ENCODE measurements around the gene CCDC83. TPM values are rescaled to one million over a fixed set of nuclear protein-coding genes. Genes with fewer than 3 reads are reported as not detected.
"Not testable (repeated sequence)": the region's sequence is repeated elsewhere in the genome, so short reads cannot be mapped to it uniquely, and the experiment has no call there.

The CCDC83 gene
- total RNA-seq, 2 experiments from 2014 or later, result not detected

- H3K9me3 Mint-ChIP-seq (ENCODE audit: low read depth), result peaks cover 3% of the 10 kb centered on the region
- DNase-seq (no peak), ATAC-seq (no peak)
- H3K27me3 Mint-ChIP-seq, result no peaks in the 10 kb centered on the region
- no peak overlapping the region for H3K27ac Mint-ChIP-seq
- intact Hi-C loops (cut with DNase I, micrococcal nuclease), result no loop called here
- ChIA-PET POLR2A (no interaction called here), CTCF (no interaction called here)
- H3K4me1 Mint-ChIP-seq, result peaks cover under 1% of the 10 kb centered on the region
- H3K36me3 Mint-ChIP-seq (ENCODE audit: low read depth), result no peaks in the 10 kb centered on the region
- H3K4me3 Mint-ChIP-seq, result no peak overlapping the region
Measured at GRCh38 chr11:85835729-85836128, 19.5 kb upstream of the CCDC83 start.

GRCh38 chr11:85840932-85841331 is 14.3 kb upstream of the CCDC83 start:
- CTCF ChIA-PET, result not testable (repeated sequence)

GRCh38 chr11:85843929-85844328 is 11.3 kb upstream of the CCDC83 start:
- DNase-seq (no peak), ATAC-seq (no peak)
- POLR2A ChIA-PET, result no interaction called here
- peaks cover 5% of the 10 kb centered on the region for H3K9me3 Mint-ChIP-seq (ENCODE audit: low read depth)
- H3K36me3 Mint-ChIP-seq (ENCODE audit: low read depth), result no peaks in the 10 kb centered on the region
- CTCF ChIA-PET, result no interaction called here
- no peaks in the 10 kb centered on the region for H3K27me3 Mint-ChIP-seq
- H3K4me1 Mint-ChIP-seq, result peaks cover 15% of the 10 kb centered on the region
- H3K4me3 Mint-ChIP-seq, result no peak overlapping the region
- H3K27ac Mint-ChIP-seq, result no peak overlapping the region
- intact Hi-C loops (cut with DNase I, micrococcal nuclease), result no loop called here

More at GRCh38 chr11:85840932-85841331, 14.3 kb upstream of the CCDC83 start:
- H3K36me3 Mint-ChIP-seq (ENCODE audit: low read depth); H3K9me3 Mint-ChIP-seq (ENCODE audit: low read depth); POLR2A ChIA-PET; intact Hi-C loops (cut with DNase I, micrococcal nuclease); DNase-seq; H3K27ac Mint-ChIP-seq; ATAC-seq; H3K4me3 Mint-ChIP-seq; H3K27me3 Mint-ChIP-seq: not testable (repeated sequence)
- H3K4me1 Mint-ChIP-seq, result peaks cover 15% of the 10 kb centered on the region

- ChIA-PET CTCF (interaction anchor here (0.6 kb wide), 2 partner anchors 15 to 298 kb away, joined by 3 read pairs; no protein-coding TSS in a partner anchor), POLR2A (no interaction called here)
- peaks cover 5% of the 10 kb centered on the region for H3K9me3 Mint-ChIP-seq (ENCODE audit: low read depth)
- no peak overlapping the region for H3K27ac Mint-ChIP-seq
- intact Hi-C loops (cut with DNase I, micrococcal nuclease), result no loop called here
- no peaks in the 10 kb centered on the region for H3K27me3 Mint-ChIP-seq
- no peak overlapping the region for H3K4me3 Mint-ChIP-seq
- DNase-seq (no peak), ATAC-seq (peak; percentile 87)
- H3K4me1 Mint-ChIP-seq, result peaks cover 15% of the 10 kb centered on the region
- H3K36me3 Mint-ChIP-seq (ENCODE audit: low read depth), result no peaks in the 10 kb centered on the region
Measured at GRCh38 chr11:85844439-85845123, 10.6 kb upstream of the CCDC83 start.

DNA sequence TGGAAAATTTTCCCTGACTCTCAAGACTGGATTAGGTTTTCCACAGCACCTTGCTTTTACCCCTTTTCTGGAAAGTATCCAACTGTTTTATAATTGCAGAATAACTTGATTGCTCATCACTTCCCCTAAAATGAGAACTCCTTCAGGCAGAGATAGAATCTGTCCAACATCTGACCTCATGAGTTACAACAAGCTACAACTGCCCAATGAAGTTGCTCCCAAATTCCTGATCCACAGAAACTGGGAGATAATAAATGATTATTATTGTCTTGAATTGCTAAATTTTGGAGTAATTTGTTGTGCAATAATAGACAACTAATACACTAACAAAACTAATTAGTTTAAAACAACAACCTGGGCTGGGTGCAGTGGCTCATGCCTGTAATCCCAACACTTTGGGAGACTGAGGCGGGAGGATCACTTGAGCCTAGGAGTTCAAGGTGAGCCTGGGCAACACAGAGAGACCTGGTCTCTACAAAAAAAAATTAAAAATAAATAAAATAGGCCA is 10.0 kb upstream of the CCDC83 start:
- no peak for ATAC-seq
- intact Hi-C loops (cut with DNase I, micrococcal nuclease), result no loop called here
- no peaks in the 10 kb centered on the region for H3K27me3 Mint-ChIP-seq
- ChIA-PET POLR2A (no interaction called here), CTCF (interaction anchor here (0.6 to 1.5 kb wide), 2 partner anchors 10 to 14 kb away, joined by 3 to 6 read pairs; partner anchors contain the start of gene CCDC83)
- H3K27ac Mint-ChIP-seq, result no peak overlapping the region
- H3K9me3 Mint-ChIP-seq (ENCODE audit: low read depth), result peaks cover 7% of the 10 kb centered on the region
- peaks cover 15% of the 10 kb centered on the region for H3K4me1 Mint-ChIP-seq
- H3K4me3 Mint-ChIP-seq, result no peak overlapping the region
- no peak for DNase-seq
- H3K36me3 Mint-ChIP-seq (ENCODE audit: low read depth), result peaks cover 2% of the 10 kb centered on the region

GRCh38 chr11:85847436-85847835 is 7.7 kb upstream of the CCDC83 start:
- Mint-ChIP-seq H3K4me3 (no peak overlapping the region), H3K27me3 (no peaks in the 10 kb centered on the region), H3K4me1 (peaks cover 12% of the 10 kb centered on the region), H3K36me3 (ENCODE audit: low read depth) (peaks cover 6% of the 10 kb centered on the region), H3K27ac (no peak overlapping the region), H3K9me3 (ENCODE audit: low read depth) (peaks cover 7% of the 10 kb centered on the region)
- ATAC-seq (no peak), DNase-seq (no peak)
- intact Hi-C loops (cut with DNase I, micrococcal nuclease), result no loop called here
- CTCF ChIA-PET, result interaction anchor here (0.7 kb wide), 1 partner anchor 14 kb away, joined by 3 read pairs; no protein-coding TSS in a partner anchor
- POLR2A ChIA-PET, result no interaction called here

DNA sequence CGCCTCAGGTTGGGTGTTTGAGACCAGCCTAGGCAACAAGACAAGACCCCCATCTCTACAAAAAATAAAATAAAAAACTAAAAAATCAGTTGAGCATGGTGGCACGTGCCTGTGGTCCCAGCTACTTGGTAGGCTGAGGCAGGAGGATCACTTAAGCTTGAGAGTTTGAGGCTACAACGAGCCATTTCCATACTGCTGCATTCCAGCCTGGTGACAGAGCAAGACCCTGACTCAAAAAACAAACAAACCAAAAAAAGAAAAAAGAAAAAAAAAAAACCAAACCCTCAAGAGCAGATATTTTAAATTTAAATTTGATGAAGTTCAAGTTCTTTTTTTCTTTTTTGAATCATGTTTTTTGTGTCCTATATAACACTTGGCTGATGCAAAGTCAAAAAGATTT is 7.2 kb upstream of the CCDC83 start:
- intact Hi-C loops (cut with DNase I, micrococcal nuclease), result no loop called here
- H3K36me3 Mint-ChIP-seq (ENCODE audit: low read depth), result peaks cover 6% of the 10 kb centered on the region
- ATAC-seq (no peak), DNase-seq (no peak)
- H3K27me3 Mint-ChIP-seq, result no peaks in the 10 kb centered on the region
- H3K4me1 Mint-ChIP-seq, result peaks cover 12% of the 10 kb centered on the region
- CTCF ChIA-PET, result interaction anchor here (0.7 kb wide), 1 partner anchor 14 kb away, joined by 3 read pairs; no protein-coding TSS in a partner anchor
- peaks cover 7% of the 10 kb centered on the region for H3K9me3 Mint-ChIP-seq (ENCODE audit: low read depth)
- POLR2A ChIA-PET, result no interaction called here
- H3K27ac Mint-ChIP-seq, result no peak overlapping the region
- no peak overlapping the region for H3K4me3 Mint-ChIP-seq

DNA sequence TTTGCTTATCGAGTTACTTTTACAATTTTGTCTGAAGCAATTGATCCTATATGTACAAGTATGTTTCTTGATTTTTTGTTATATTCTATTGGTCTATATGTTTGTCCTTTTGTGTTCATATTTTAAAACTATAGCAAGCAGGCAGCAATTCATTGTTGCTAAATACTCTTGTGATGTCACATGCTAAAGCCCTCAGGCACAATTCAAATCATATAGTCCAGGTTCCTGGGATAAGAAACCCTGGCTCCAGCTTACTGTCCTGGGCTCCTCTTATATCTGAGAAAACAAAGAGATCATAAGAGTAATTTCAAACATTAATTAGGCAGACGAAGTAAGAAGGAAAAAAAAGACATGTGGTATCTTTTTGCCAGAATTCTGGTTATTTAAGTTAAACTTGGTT is 6.6 kb upstream of the CCDC83 start:
- Mint-ChIP-seq H3K4me1 (peaks cover 12% of the 10 kb centered on the region), H3K9me3 (ENCODE audit: low read depth) (peaks cover 7% of the 10 kb centered on the region), H3K4me3 (no peak overlapping the region), H3K27me3 (no peaks in the 10 kb centered on the region), H3K36me3 (ENCODE audit: low read depth) (peaks cover 8% of the 10 kb centered on the region), H3K27ac (no peak overlapping the region)
- ChIA-PET POLR2A (no interaction called here), CTCF (no interaction called here)
- ATAC-seq (no peak), DNase-seq (no peak)
- intact Hi-C loops (cut with DNase I, micrococcal nuclease), result no loop called here

- DNase-seq; H3K4me1 Mint-ChIP-seq; H3K27me3 Mint-ChIP-seq; ATAC-seq; POLR2A ChIA-PET; H3K9me3 Mint-ChIP-seq (ENCODE audit: low read depth); H3K4me3 Mint-ChIP-seq; H3K36me3 Mint-ChIP-seq (ENCODE audit: low read depth); H3K27ac Mint-ChIP-seq: not testable (repeated sequence)
- CTCF ChIA-PET, result interaction anchor here (0.9 kb wide), 1 partner anchor 552 kb away, joined by 3 read pairs; no protein-coding TSS in a partner anchor
- intact Hi-C loops (cut with DNase I, micrococcal nuclease), result loop anchor here (5.0 to 10.0 kb wide), 2 partner anchors 340 to 592 kb away; no protein-coding TSS in a partner anchor
Measured at GRCh38 chr11:85852754-85853153, 2.4 kb upstream of the CCDC83 start.

- DNase-seq; H3K9me3 Mint-ChIP-seq (ENCODE audit: low read depth); H3K27me3 Mint-ChIP-seq; H3K27ac Mint-ChIP-seq; H3K36me3 Mint-ChIP-seq (ENCODE audit: low read depth); ATAC-seq; H3K4me1 Mint-ChIP-seq; H3K4me3 Mint-ChIP-seq; POLR2A ChIA-PET: not testable (repeated sequence)
- intact Hi-C loops (cut with DNase I, micrococcal nuclease), result loop anchor here (5.0 to 10.0 kb wide), 2 partner anchors 339 to 591 kb away; no protein-coding TSS in a partner anchor
- CTCF ChIA-PET, result interaction anchor here (0.9 kb wide), 1 partner anchor 551 kb away, joined by 3 read pairs; no protein-coding TSS in a partner anchor
Measured at GRCh38 chr11:85853541-85853940, 1.6 kb upstream of the CCDC83 start.

- Mint-ChIP-seq H3K36me3 (ENCODE audit: low read depth) (peaks cover 8% of the 10 kb centered on the region), H3K27ac (peak overlapping the region; percentile 94), H3K9me3 (ENCODE audit: low read depth) (peaks cover 2% of the 10 kb centered on the region), H3K4me1 (peaks cover 2% of the 10 kb centered on the region), H3K27me3 (no peaks in the 10 kb centered on the region), H3K4me3 (peak overlapping the region; percentile 77)
- intact Hi-C loops (cut with DNase I, micrococcal nuclease), result loop anchor here (1.0 to 10.0 kb wide), 13 partner anchors 27 to 591 kb away; no protein-coding TSS in a partner anchor
- ATAC-seq (no peak), DNase-seq (no peak)
- CTCF ChIA-PET, result interaction anchor here (0.6 to 1.7 kb wide), 21 partner anchors 8 to 955 kb away, joined by 3 to 10 read pairs (median 3); partner anchors contain the start of gene TMEM126B
- POLR2A ChIA-PET, result no interaction called here
Measured at GRCh38 chr11:85854212-85854556, 999 bp upstream of the CCDC83 start.
